Measurements from ENCODE around the gene PPP1R16B.
"Not testable (repeated sequence)": the region's sequence is repeated elsewhere in the genome, so short reads cannot be mapped to it uniquely, and the experiment has no call there.

The PPP1R16B gene

GRCh38 chr20:38812709-38813573 lies 7.4 kb downstream of the PPP1R16B start:
- DNase-seq = no peak
- Histone ChIP-seq H3K36me3 (replicated peaks) (no peaks in the 10 kb centered on the region), H3K4me3 (ENCODE audit: low read depth, low read length) (no peak overlapping the region), H3K27me3 (replicated peaks) (peaks cover 15% of the 10 kb centered on the region), H3K27ac (no peak overlapping the region)
- in situ Hi-C loops (cut with HindIII; ENCODE audit: low pct_ligation_motif_present, low sequenced_read_pairs) = no loop called here
- TF ChIP-seq, protein P1, sequence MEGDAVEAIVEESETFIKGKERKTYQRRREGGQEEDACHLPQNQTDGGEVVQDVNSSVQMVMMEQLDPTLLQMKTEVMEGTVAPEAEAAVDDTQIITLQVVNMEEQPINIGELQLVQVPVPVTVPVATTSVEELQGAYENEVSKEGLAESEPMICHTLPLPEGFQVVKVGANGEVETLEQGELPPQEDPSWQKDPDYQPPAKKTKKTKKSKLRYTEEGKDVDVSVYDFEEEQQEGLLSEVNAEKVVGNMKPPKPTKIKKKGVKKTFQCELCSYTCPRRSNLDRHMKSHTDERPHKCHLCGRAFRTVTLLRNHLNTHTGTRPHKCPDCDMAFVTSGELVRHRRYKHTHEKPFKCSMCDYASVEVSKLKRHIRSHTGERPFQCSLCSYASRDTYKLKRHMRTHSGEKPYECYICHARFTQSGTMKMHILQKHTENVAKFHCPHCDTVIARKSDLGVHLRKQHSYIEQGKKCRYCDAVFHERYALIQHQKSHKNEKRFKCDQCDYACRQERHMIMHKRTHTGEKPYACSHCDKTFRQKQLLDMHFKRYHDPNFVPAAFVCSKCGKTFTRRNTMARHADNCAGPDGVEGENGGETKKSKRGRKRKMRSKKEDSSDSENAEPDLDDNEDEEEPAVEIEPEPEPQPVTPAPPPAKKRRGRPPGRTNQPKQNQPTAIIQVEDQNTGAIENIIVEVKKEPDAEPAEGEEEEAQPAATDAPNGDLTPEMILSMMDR (IDR thresholded peaks at IDR 0.05; ENCODE audit: low read depth, low read length, missing control alignments) = no peak

DNA sequence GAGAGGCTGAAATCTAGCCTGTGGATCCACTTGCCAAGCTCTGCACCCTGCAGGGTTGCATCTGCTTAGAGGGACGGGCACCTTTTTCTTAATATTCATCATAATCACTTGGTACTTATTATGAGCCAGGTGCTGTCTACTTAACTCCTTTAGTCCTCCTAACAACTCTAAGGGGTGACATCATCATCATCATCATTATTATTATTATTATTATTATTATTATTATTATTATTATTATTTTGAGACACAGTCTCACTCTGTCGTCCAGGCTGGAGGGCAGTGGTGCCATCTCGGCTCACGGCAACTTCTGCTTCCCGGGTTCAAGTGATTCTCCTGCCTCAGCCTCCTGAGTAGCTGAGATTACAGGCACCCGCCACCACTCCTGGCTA lies 8.1 kb downstream of the PPP1R16B start:
- H3K36me3 ChIP-seq (replicated peaks); H3K27ac ChIP-seq; H3K4me3 ChIP-seq (ENCODE audit: low read depth, low read length); in situ Hi-C loops (cut with HindIII; ENCODE audit: low pct_ligation_motif_present, low sequenced_read_pairs); DNase-seq: not testable (repeated sequence)
- H3K27me3 ChIP-seq (replicated peaks) = peaks cover 12% of the 10 kb centered on the region

DNA sequence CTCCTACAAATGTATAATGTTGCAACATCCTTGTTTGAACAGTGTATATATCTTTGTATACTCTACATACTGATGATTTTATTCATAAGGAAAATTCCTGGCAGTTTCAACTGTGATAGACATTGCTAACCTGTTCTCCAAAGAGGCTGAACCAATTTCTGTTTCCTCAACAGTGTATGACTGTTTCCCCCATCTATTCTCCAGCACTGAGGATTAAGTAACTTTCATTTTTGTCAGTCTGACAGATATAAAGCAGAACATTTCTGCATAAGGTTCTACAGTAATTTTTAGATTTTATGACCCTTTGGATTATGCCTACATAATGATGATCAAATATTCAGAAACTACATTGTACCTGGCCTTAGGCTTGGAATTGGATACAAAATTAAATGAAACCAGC lies 9.9 kb downstream of the PPP1R16B start:
- H3K27ac ChIP-seq = no peak overlapping the region
- H3K27me3 ChIP-seq (replicated peaks) = peaks cover 7% of the 10 kb centered on the region
- no peak for DNase-seq
- in situ Hi-C loops (cut with HindIII; ENCODE audit: low pct_ligation_motif_present, low sequenced_read_pairs) = no loop called here
- TF ChIP-seq, protein P1 (IDR thresholded peaks at IDR 0.05; ENCODE audit: low read depth, low read length, missing control alignments) = no peak
- H3K36me3 ChIP-seq (replicated peaks) = no peaks in the 10 kb centered on the region
- H3K4me3 ChIP-seq (ENCODE audit: low read depth, low read length) = no peak overlapping the region

DNA sequence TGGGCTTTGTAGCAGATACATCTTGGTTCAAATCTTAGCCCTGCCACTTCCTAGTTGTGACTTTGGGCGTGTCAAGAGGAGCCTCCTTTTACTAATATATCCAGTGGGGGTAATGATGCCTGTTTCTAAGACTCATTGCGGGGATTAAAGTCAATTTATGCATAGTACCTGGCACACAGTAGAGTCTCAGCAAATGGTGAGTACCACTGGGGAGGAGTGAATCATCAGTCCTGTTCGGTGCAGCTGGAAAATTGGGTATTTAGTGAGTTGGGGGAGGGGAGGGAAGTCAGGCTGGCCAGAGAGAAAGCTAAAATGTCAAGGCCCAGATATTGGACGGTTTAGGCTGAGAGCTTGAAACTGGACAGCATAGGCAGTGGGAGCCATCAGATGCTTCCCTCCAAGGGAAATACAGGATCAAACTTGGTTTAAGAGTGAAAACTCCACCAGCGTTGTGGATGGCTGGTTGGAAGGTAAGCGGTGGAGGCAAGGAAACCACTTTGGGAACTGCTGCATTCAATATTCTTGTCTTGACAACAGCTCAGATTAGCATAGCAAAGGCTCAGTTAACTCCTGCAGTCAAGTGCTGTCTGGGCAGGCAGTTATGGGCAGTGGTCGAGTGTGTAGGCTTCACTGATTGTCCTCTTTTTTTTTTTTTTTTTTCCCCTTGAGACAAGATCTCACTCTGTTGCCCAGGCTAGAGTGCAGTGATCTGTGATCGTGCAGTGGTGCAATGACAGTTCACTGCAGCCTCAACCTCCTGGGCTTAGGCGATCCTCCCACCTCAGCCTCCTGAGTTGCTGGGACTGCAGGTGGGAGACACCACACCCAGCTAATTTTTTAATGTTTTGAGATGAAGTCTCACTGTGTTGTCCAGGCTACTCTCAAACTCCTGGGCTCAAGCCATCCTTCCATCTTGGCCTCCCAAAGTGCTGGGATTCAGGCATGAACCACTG lies 12.9 kb downstream of the PPP1R16B start:
- Histone ChIP-seq H3K27me3 (replicated peaks) (peaks cover 5% of the 10 kb centered on the region), H3K4me3 (ENCODE audit: low read depth, low read length) (no peak overlapping the region), H3K36me3 (replicated peaks) (no peaks in the 10 kb centered on the region), H3K27ac (no peak overlapping the region)
- in situ Hi-C loops (cut with HindIII; ENCODE audit: low pct_ligation_motif_present, low sequenced_read_pairs) = no loop called here
- DNase-seq = no peak
- TF ChIP-seq, protein P1 (IDR thresholded peaks at IDR 0.05; ENCODE audit: low read depth, low read length, missing control alignments) = no peak

DNA sequence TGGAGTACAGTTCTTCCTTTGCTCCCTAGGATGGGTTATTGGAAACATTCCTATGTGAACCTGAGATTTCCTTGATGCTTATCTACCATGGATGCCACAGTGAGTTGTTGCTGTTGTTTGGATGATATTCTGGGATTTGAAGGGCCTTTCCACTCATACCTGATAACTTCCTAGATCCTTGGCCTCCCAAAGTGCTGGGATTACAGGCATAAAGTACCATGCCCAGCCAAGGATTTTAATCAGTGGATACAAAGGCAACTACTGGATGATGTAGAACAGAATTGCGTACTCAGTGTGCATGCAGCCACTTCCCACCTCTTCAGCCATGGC lies 20.0 kb downstream of the PPP1R16B start:
- in situ Hi-C loops (cut with HindIII; ENCODE audit: low pct_ligation_motif_present, low sequenced_read_pairs) = no loop called here
- no peak for DNase-seq
- Histone ChIP-seq H3K27me3 (replicated peaks) (peaks cover 9% of the 10 kb centered on the region), H3K36me3 (replicated peaks) (no peaks in the 10 kb centered on the region), H3K27ac (no peak overlapping the region), H3K4me3 (ENCODE audit: low read depth, low read length) (no peak overlapping the region)
- TF ChIP-seq, protein P1 (IDR thresholded peaks at IDR 0.05; ENCODE audit: low read depth, low read length, missing control alignments) = no peak

All from brain microvascular endothelial cell (primary cell).